IMR-90 (cell line): ENCODE data around the gene USF1. TPM values are rescaled to one million over a fixed set of nuclear protein-coding genes. Genes with fewer than 3 reads are reported as not detected.

Source experiments
- ATAC-seq: fragments of 200-7000 bp; cut with Tn5 transposase; 2 replicates; pipeline ENCODE4 v1.9.1; 2020; ENCODE audit warnings: low read depth, mild to moderate bottlenecking, moderate library complexity
- BruUV-seq: library from RNA; stranded (reverse); fragments of 400-500 nt; replicated peaks from 2 replicates; lab custom pipeline; 2021; lab: Mats Ljungman, UMichigan
- CTCF ChIA-PET: fragments of 300-600 bp; formaldehyde crosslinking; extraction: SDS; loops from one replicate; lab custom pipeline; 2021; ENCODE audit warnings: antibody characterized with exemption; lab: Yijun Ruan, JAX
- POLR2A ChIA-PET: fragments of 300-600 bp; sonication (Branson Sonifier 250); formaldehyde crosslinking; loops from one replicate; lab custom pipeline; 2022; ENCODE audit warnings: antibody characterized with exemption; ENCODE audit not compliant: unreplicated experiment; lab: Charles Lee
- DNase-seq: peaks from one replicate; pipeline ENCODE4 v3.0.0; 2013
- H2AFZ ChIP-seq: replicated peaks from 2 replicates; pipeline ENCODE3; 2013; ENCODE audit warnings: low read length, mild to moderate bottlenecking; ENCODE audit not compliant: poor library complexity
- H2AK5ac ChIP-seq: 2 replicates; pipeline ENCODE4 v1.6.1; 2013; ENCODE audit warnings: low read depth, low read length, inconsistent platforms
- H2AK9ac ChIP-seq: replicated peaks from 2 replicates; pipeline ENCODE3; 2013; ENCODE audit warnings: mild to moderate bottlenecking, low read depth, low read length, moderate library complexity; ENCODE audit not compliant: poor library complexity
- H2BK120ac ChIP-seq: 2 replicates; pipeline ENCODE4 v1.6.1; 2013; ENCODE audit warnings: low read depth, low read length, inconsistent platforms
- H2BK15ac ChIP-seq: 3 replicates; pipeline ENCODE4 v1.6.1; 2013; ENCODE audit warnings: low read depth, low read length, inconsistent platforms
- H2BK20ac ChIP-seq: 2 replicates; pipeline ENCODE4 v1.6.1; 2013; ENCODE audit warnings: low read depth, mild to moderate bottlenecking, inconsistent platforms, low read length, moderate library complexity
- H2BK5ac ChIP-seq: 2 replicates; pipeline ENCODE4 v1.6.1; 2013; ENCODE audit warnings: mild to moderate bottlenecking, low read depth, low read length, inconsistent platforms; ENCODE audit not compliant: poor library complexity, severe bottlenecking
- H3K14ac ChIP-seq: replicated peaks from 2 replicates; pipeline ENCODE4 v1.6.1; 2013; ENCODE audit warnings: low read depth, low read length, inconsistent platforms
- H3K18ac ChIP-seq: 2 replicates; pipeline ENCODE4 v1.6.1; 2013; ENCODE audit warnings: low read depth, low read length, control low read depth
- H3K23ac ChIP-seq: 2 replicates; pipeline ENCODE4 v1.6.1; 2013; ENCODE audit warnings: low read depth, low read length, inconsistent platforms
- H3K27ac ChIP-seq: 2 replicates; pipeline ENCODE4 v1.5.1; 2013; ENCODE audit warnings: mild to moderate bottlenecking, control low read depth, low read length; ENCODE audit not compliant: insufficient read depth
- H3K27me3 ChIP-seq: 2 replicates; pipeline ENCODE4 v1.6.1; 2013; ENCODE audit warnings: low read length; ENCODE audit not compliant: control insufficient read depth, insufficient read depth
- H3K36me3 ChIP-seq: 2 replicates; pipeline ENCODE4 v1.6.1; 2013; ENCODE audit warnings: low read length, mixed read lengths; ENCODE audit not compliant: control insufficient read depth, insufficient read depth
- H3K4ac ChIP-seq: 2 replicates; pipeline ENCODE4 v1.6.1; 2013; ENCODE audit warnings: low read depth, low read length, inconsistent platforms
- H3K4me1 ChIP-seq: 2 replicates; pipeline ENCODE4 v1.6.1; 2013; ENCODE audit warnings: low read length, mixed read lengths; ENCODE audit not compliant: control insufficient read depth, insufficient read depth
- H3K4me2 ChIP-seq: 2 replicates; pipeline ENCODE4 v1.6.1; 2013; ENCODE audit warnings: low read depth, mild to moderate bottlenecking, control low read depth, low read length, moderate library complexity
- H3K4me3 ChIP-seq: 2 replicates; pipeline ENCODE4 v1.5.1; 2013; ENCODE audit warnings: low read depth, mild to moderate bottlenecking, control low read depth, low read length, moderate library complexity; ENCODE audit not compliant: insufficient read depth
- H3K56ac ChIP-seq: 2 replicates; pipeline ENCODE4 v1.6.1; 2013; ENCODE audit warnings: low read length, inconsistent platforms; ENCODE audit not compliant: insufficient read depth; ENCODE audit errors: extremely low read depth
- H3K79me1 ChIP-seq, 2 experiments: 2 replicates each; pipeline ENCODE4 v1.6.1; 2013; ENCODE audit warnings: low read length in 2 of 2, inconsistent platforms in 1 of 2, low read depth in 1 of 2
- H3K9ac ChIP-seq: 2 replicates; pipeline ENCODE4 v1.6.1; 2013; ENCODE audit warnings: low read depth, low read length, control low read depth
- H3K9me1 ChIP-seq: 2 replicates; pipeline ENCODE4 v1.6.1; 2013; ENCODE audit warnings: low read length, inconsistent platforms; ENCODE audit not compliant: insufficient read depth
- H3K9me3 ChIP-seq: 2 replicates; pipeline ENCODE4 v1.6.1; 2013; ENCODE audit warnings: low read length; ENCODE audit not compliant: control insufficient read depth, insufficient read depth
- H4K20me1 ChIP-seq: 2 replicates; pipeline ENCODE4 v1.6.1; 2013; ENCODE audit warnings: low read length, inconsistent platforms; ENCODE audit not compliant: insufficient read depth
- H4K5ac ChIP-seq: 2 replicates; pipeline ENCODE4 v1.6.1; 2013; ENCODE audit warnings: mild to moderate bottlenecking, low read depth, low read length, control low read depth
- H4K8ac ChIP-seq, 2 experiments: 2 replicates each; pipeline ENCODE4 v1.6.1; 2013; ENCODE audit warnings: low read depth in 2 of 2, low read length in 2 of 2, control low read depth in 1 of 2, inconsistent platforms in 1 of 2
- H4K91ac ChIP-seq: 2 replicates; pipeline ENCODE4 v1.6.1; 2013; ENCODE audit warnings: low read depth, low read length, inconsistent platforms; ENCODE audit not compliant: insufficient read depth
- BHLHE40 ChIP-seq: fragments of 150-350 bp; IDR thresholded peaks from 2 replicates; pipeline ENCODE4 v1.6.1; 2016; ENCODE audit warnings: mild to moderate bottlenecking, low read depth, low read length
- ELK1 ChIP-seq: fragments of 150-350 bp; IDR thresholded peaks from 2 replicates; pipeline ENCODE4 v1.6.1; 2016; ENCODE audit warnings: low read depth, mild to moderate bottlenecking, low read length, moderate library complexity, borderline replicate concordance
- FOS ChIP-seq: fragments of 150-350 bp; IDR thresholded peaks from 2 replicates; pipeline ENCODE4 v1.6.1; 2016; ENCODE audit warnings: low read depth, low read length
- MAFK ChIP-seq: IDR thresholded peaks from 2 replicates; pipeline ENCODE4 v1.6.1; 2012; ENCODE audit warnings: low read depth, low read length, improper control_type of control experiment
- MXI1 ChIP-seq: IDR thresholded peaks from 2 replicates; pipeline ENCODE4 v1.6.1; 2012; ENCODE audit warnings: low read depth, mild to moderate bottlenecking, low read length, moderate library complexity, borderline replicate concordance
- NFE2L2 ChIP-seq: fragments of 150-350 bp; IDR thresholded peaks from 2 replicates; pipeline ENCODE4 v1.6.1; 2016; ENCODE audit warnings: low read depth, mild to moderate bottlenecking, low read length
- RAD21 ChIP-seq: IDR thresholded peaks from 2 replicates; pipeline ENCODE4 v1.6.1; 2012; ENCODE audit warnings: low read length, improper control_type of control experiment
- RCOR1 ChIP-seq: IDR thresholded peaks from 2 replicates; pipeline ENCODE4 v1.6.1; 2012; ENCODE audit warnings: mild to moderate bottlenecking, low read length, improper control_type of control experiment; ENCODE audit not compliant: insufficient replicate concordance
- SMC3 ChIP-seq: fragments of 150-350 bp; IDR thresholded peaks from 2 replicates; pipeline ENCODE4 v1.6.1; 2016; ENCODE audit warnings: low read depth, mild to moderate bottlenecking, antibody characterized with exemption, low read length, moderate library complexity
- USF2 ChIP-seq: fragments of 150-350 bp; IDR thresholded peaks from 2 replicates; pipeline ENCODE4 v1.6.1; 2017; ENCODE audit warnings: mild to moderate bottlenecking, antibody characterized with exemption, low read length, low read depth
- WGBS, 2 experiments: methylation state at CpG; one replicate each; pipeline versions ENCODE4 v1.1.5 to v1.1.7; 2013; ENCODE audit warnings: missing lambda C conversion rate in 2 of 2; ENCODE audit not compliant: insufficient read length in 1 of 2; ENCODE audit errors: extremely low coverage in 2 of 2; 5-methylcytosine and 5-hydroxymethylcytosine counted together
- dilution Hi-C: fragments of 300-500 bp; cut with HindIII; formaldehyde crosslinking; loops from one replicate; pipeline ENCODE4 v1.14.3; 2018; ENCODE audit warnings: low sequenced_read_pairs; ENCODE audit not compliant: unreplicated experiment
- in situ Hi-C: fragments of 300-500 bp; cut with MboI; formaldehyde crosslinking; loops from 3 replicates; pipeline ENCODE4 v1.14.3; 2019; ENCODE audit warnings: low sequenced_read_pairs, inconsistent platforms, mixed read lengths
- intact Hi-C: fragments of 100-400 bp; cut with micrococcal nuclease; formaldehyde crosslinking; loops from 2 replicates; pipeline ENCODE4 v1.10.0; 2022
- polyA plus RNA-seq, 3 experiments: library from polyadenylated mRNA; depleted of rRNA; stranded (reverse); fragments of >200 nt; gene quantifications; 2 replicates each; pipeline ENCODE4 v1.2.3, GENCODE V29; 2012; ENCODE audit warnings: low replicate concordance in 1 of 3
- total RNA-seq: library from RNA; depleted of rRNA; stranded (reverse); fragments of >200 nt; gene quantifications from 2 replicates; pipeline ENCODE4 v1.2.3, GENCODE V29; 2012

USF1 gene
- total and polyA plus RNA-seq, 2 of the 4 experiments (the other 2 are of a cell fraction), result 37.1 to 78.9 TPM

GRCh38 chr1:161068306-161069234 is 22.8 kb upstream of the USF1 start:
- POLR2A ChIA-PET, result no interaction called here
- CTCF ChIA-PET, result no interaction called here

More at GRCh38 chr1:161068306-161069234, 22.8 kb upstream of the USF1 start:
- no peak overlapping the region for H4K91ac ChIP-seq
- ATAC-seq (no peak), DNase-seq (no peak)
- BruUV-seq, result no TSS peak
- in situ Hi-C loops (no loop called here), intact Hi-C loops (no loop called here), dilution Hi-C loops (no loop called here)
- H3K14ac ChIP-seq, result no peak overlapping the region
- H3K18ac ChIP-seq, result no peak overlapping the region
- H3K23ac ChIP-seq, result no peak overlapping the region
- 84% methylated on average over 2 of the region's 10 CpGs; no CpG with 5 or more reads in 1 of the 2 experiments for WGBS, 2 experiments
- H2AK5ac ChIP-seq, result no peak overlapping the region
- no peak overlapping the region for H2AK9ac ChIP-seq
- TF ChIP-seq BHLHE40 (no peak), SMC3 (no peak), RCOR1 (no peak), MAFK (no peak), RAD21 (no peak), ELK1 (no peak), NFE2L2 (no peak), MXI1 (no peak), FOS (no peak), USF2 (no peak)
- H3K56ac ChIP-seq, result no peak overlapping the region
- H4K8ac ChIP-seq, result no peak overlapping the region
- H2BK120ac ChIP-seq, result no peak overlapping the region
- H3K27ac ChIP-seq, result no peak overlapping the region
- no peak overlapping the region for H4K5ac ChIP-seq
- H3K36me3 ChIP-seq, result no peaks in the 10 kb centered on the region
- no peaks in the 10 kb centered on the region for H3K4me1 ChIP-seq
- H3K79me1 ChIP-seq, result no peaks in the 10 kb centered on the region
- peak overlapping the region; percentile 58 for H2AFZ ChIP-seq
- no peaks in the 10 kb centered on the region; the same call in none of the 2 replicates for H4K20me1 ChIP-seq
- no peaks in the 10 kb centered on the region for H3K9me1 ChIP-seq
- H3K4ac ChIP-seq, result no peak overlapping the region
- no peak overlapping the region for H2BK15ac ChIP-seq
- H3K4me3 ChIP-seq, result no peak overlapping the region
- H3K9me3 ChIP-seq, result no peaks in the 10 kb centered on the region
- H3K27me3 ChIP-seq, result peaks cover 2% of the 10 kb centered on the region
- H2BK20ac ChIP-seq, result no peak overlapping the region
- no peak overlapping the region for H3K4me2 ChIP-seq
- H2BK5ac ChIP-seq, result no peak overlapping the region
- H3K9ac ChIP-seq, result no peak overlapping the region
